GM21717 (cell line): ENCODE data around the gene CROCC2.

Experiments used
- ATAC-seq: cut with Tn5 transposase; IDR thresholded peaks from one replicate; pipeline ENCODE4 v1.9.1; 2021; ENCODE audit warnings: mild to moderate bottlenecking, moderate library complexity; ENCODE audit not compliant: unreplicated experiment

Gene CROCC2

GRCh38 chr2:240983361-240983995 lies 77.3 kb downstream of the CROCC2 start:
- ATAC-seq, result no peak

GRCh38 chr2:240983996-240984498 lies 77.9 kb downstream of the CROCC2 start:
- ATAC-seq, result no peak

DNA sequence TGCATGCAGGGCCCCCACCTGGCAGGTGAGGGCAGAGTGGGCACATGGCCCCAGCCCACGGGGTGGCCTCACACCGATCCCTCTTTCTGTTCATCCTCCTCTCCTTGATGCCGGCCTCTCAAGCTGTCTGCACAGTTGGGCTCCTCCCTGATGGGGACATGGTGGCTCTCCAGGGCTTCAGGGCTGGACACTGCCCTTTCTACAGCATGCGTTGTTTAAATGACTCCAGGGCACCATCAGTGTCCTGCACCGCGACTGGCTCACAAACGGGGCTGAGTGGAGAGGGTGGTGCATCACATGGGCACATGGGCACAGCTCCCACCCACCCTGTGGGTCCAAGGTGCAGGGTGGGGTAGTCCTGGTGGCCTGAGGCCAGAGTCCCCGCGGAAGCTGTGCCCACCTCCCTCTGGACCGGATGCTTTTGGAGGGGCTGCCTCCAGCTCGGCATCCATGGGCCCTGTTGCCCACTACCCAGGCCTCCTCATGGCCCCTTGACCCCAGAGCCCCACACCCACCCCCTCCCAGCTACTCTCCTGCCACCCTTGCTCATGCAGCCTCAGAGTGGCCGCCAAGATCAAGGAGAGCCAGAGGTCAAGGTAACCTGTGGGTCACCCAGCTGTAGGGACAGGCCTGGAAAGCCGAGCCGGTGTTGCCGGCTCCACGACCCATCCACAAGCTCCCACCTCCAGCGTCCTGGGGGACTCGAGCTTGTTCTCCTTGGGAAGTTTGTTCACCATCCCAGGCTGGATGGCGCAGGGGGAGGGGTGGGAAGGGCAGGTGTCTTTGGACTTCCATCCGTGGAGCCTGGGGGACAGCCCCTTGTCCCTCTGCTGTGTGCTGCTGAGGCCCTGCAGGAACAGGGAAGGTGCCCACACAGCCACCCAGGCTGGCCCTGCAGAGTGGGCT lies 80.0 kb downstream of the CROCC2 start:
- ATAC-seq, result no peak

DNA sequence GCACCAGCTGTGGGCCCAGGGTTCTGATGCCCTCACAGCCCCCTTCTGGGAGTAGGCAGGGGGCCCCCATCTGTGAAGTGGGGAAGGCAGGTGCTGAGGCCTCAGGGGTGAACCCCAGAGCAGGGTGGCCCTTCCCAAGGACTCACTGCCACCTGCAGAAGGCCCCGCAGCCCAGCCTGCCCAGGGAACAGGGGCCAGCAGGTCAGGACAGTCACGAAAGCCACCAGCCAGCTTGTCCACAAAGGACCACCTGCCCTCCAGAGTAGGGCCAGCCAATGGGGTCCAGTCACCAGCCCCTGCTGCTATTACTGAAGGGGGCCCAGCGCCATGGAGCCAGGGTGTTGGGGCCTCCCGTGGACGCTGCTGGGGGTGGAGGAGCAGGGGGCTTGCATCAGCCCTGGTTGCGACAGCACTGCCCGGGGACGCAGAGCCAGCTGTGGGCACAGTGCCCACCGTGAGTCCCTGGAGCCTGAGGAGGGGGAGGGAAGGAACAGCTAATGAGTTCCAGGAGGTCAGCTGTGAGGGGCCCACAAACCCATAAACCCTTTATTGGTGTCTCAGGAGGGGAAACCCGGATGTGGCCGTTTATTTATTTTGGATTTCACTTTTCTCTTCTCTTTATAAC lies 80.8 kb downstream of the CROCC2 start:
- ATAC-seq, result no peak

DNA sequence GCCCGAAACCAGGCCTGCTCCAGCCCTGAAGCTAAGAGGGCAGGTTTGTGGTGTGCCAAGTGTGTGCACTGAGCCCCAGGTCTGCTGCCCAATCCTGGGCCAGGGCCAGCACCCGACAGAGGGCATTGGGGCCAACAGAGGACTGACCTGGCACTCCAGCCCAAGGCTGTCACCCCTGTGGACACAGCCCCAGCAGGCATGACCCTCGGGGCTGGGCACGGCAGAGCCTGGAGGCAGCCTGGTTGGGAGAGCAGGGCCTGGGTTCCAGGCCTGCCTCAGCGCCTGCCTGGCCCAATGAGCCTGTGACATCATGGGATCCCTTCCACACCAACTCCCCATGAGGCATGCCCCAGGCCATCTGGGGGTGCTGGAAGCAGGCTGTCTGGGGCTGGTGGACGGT lies 81.5 kb downstream of the CROCC2 start:
- no peak for ATAC-seq

DNA sequence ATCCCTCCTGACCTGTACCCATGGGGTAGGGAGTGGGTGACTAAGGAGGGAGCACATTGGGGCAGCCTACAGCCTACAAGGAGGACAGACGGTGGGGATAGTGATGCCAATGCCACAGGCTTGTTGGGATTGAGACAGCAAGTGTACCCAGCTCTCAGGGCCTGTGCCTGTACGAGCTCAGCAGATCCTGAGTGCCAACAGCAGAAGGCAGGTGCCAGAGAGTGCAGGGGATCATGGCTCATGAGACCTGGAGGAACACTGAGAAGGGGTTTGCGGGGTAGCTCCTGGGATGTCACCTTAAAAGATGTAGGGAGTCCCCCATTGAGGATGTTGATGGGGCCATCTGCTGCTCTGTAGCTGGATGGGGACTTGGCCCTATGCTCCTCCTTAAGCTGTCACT lies 82.0 kb downstream of the CROCC2 start:
- no peak for ATAC-seq

DNA sequence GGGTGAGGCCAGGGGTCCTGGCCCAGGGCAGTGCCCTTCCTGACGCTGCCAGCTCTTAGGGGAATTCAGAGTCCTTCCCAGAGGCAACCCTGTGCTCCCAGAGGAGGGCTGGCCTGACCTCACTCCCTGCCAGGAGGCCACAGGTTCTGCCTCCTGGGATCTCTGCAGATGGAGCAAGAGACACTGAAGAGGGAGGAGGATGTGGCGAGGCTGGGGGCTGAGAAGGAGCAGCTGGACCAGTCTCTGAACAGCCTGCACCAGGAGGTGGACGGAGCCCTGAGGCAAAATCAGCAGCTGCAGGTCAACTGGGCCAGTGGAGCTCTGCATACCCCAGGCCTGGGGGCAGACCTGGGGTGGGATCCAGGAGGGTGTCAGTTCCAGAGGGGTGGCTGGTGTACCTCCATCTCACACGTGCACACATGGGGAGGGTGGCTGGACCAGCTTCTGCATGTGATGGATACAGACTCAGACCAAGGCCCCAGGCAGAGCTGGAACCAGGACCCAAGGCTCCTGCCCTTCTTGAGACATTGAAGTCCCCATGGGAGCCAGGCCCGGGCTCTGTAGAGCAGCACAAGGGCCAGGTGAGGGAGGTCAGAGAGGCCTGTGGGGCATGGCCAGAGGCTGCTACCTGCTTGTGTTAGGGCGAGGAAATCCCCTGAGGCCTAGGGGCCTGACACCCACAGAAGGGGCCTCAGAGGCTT lies 82.6 kb downstream of the CROCC2 start:
- ATAC-seq, result no peak

GRCh38 chr2:240989451-240990265 lies 83.5 kb downstream of the CROCC2 start:
- no peak for ATAC-seq

- ATAC-seq, result no peak
These were observed 84.1 kb downstream of the CROCC2 start for GRCh38 chr2:240990266-240990529.

DNA sequence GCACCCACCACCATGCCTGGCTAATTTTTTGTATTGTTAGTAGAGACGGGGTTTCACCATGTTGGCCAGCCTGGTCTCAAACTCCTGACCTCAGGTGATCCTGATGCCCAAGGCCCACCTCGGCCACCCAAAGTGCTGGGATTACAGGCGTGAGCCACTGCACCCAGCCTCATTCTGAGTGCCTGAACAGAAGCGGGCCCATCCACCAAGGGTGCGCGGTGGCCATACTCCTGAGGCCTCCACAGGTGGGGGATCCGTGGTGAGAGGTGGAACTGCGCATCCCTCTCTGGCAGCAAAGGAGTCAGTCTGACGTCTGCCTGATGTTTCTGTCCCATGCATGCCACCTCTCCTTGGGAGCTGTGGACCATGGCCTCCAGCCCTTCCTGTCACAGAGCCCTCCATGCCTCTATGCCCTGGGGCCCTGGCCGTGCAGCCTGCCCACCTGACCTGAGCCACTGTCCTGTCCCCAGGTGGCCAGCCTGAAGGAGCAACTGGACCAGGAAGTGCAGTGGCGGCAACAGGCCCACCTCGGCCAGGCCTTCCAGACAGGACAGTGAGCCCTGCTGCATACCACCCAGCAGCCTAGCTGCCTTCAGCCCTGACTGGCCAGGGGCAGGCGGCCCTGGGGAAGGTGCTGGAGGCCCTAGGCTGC lies 84.7 kb downstream of the CROCC2 start:
- ATAC-seq, result no peak

DNA sequence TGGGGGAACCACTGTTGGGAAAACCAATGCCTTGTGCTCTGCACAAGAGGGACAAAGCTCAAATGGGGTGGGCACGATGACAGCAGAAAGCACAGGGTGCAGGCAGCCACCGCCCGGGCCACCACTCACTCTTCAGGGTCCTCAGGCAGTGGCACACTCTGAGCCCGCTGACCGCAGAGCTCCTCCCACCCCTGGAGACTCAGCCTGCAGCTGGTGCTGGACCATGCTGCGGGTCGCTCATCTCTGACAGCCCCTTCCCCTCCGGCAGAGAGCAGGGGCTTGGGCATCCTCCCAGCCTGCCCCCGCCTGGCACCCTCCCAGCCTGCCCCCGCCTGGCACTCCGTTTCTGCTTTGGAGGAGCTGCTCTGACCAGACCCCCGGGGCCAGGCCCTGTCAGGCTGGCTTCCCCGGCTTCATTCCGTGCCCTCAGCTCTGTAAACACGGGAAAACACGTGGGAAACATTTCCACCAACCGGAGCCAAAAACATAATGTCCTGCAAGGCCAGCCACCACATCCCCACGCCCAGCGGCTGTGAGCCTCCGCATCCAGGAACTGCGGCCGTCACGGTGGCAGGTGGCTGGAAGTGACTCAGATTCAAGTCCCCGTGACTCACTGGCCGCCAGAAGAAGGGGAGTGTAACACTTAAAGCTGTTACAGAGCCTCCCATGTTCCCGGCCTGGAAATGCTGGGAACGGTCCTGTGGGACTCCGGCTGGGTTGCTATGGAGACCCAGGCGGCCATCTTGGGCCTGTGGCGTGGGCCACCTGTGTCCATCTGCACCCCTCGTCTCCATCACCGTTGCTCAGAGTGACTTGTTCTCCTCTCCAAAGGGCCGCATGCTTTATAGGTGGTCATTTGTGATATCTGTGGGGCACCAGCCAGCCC lies 85.5 kb downstream of the CROCC2 start:
- no peak for ATAC-seq

DNA sequence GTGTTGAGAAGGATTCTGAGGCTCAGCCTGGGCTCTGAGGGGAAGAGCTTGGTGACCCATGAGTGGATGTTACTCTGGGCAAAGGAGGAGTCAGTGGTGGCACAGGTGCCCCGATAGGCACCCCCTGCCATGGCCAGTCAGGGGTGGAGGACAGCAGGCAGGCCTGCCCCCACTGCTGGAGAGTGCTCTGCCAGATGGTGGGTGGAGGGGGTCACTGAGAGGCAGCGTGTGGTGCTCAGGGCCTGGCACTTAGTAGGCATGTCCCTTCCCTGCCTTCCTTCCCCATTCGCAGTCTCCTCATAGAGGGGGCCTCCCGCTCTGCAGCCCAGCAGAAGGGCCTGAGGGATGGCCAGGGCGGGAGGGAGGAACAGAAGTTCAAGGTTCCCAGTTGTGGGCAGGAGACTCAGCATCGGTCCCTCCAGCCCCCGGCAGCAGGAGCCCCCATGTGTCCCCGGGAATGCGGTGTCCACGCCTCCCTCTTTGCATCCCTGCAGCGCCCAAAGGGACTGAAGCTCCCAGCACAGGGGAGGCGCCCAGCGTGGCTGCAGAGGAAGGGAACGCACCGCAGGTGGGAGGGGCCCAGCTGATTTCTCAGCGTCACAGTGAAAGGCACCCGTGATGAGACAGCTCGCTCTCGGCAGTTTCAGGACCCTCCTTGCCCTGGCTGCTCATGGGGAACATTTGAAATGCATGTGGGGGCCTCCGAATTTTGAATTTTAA lies 86.6 kb downstream of the CROCC2 start:
- ATAC-seq, result no peak

- no peak for ATAC-seq
These were observed 87.5 kb downstream of the CROCC2 start for GRCh38 chr2:240993446-240994170.

DNA sequence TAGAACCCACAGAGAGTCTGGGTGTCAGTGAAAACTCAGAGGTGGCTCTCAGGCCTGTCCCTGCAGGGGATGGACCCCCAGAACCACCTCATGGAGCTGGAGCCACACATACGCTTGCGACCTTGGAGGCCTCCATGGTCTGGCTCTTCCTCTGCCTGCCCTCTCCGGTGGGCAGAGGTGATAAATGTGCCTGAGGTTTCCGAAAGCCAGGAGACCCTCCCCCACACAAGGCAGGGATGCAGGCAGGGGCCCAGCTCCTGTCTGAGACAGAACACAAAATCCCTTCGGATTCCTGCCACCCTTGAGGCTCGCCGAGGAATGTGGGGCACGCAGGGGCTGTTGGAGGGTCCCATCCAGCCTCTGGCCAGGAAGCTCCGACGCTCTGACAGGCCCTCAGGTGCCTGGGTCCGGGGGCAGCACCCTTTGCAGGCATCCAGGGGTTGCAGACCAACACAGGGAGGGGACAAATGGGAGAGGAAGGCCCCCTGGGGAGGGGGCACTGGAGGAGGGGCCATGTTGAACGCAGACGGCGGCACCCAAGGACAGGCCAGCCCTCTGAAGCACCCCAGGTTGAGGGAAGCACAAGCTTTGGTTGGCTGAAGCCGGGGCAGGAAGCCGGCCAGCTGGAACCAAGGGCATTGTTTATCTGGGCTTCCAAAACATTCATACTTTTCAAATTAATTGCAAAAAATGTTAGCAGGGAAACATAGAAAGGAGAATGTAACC lies 88.2 kb downstream of the CROCC2 start:
- ATAC-seq, result no peak

DNA sequence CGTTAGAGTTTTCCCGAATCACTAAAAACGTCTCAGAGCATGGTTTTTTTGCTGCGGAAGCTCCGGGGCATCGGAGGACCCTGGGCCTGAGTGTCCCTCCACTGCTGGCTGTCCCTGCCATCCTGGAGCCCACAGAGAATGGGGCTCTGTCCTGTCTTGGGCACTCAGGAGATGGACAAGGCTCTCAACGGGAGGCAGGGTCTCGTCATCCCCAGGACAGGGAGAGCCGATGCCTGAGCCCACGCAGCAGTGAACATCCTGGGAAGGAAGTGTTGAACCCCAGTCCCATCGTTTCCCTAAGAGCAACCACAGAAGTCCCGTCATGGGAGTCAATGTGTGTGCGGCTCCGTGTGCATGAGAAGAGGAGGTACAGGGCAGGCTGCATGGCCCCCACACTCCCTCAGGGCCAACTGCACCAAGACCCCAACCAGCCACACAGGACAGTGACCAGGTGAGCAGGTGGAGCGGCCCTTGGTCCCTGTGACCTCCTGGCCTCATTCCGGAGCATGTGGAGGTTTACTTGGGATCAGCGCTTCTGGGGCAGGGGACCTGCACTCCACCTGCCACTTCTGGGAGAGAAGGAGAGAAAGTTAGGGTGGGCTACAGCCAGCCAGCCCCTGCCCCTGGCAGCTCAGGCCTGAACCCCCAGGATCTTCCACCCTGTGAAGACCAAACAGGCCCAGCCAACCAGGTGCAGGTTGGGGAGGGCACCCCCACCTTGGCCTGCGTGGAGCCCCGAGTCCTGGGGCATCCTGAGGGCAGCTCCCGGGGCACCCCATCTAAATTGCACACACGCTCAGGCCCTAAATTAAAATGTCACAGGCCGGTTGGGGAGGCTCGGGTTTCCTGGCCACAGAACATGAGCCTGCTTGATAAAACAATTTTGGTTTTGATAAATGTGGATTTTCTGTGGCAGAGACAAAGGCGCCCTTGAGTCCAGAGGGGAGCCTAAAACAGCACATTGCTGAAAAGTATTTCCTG lies 89.2 kb downstream of the CROCC2 start:
- no peak for ATAC-seq
